Measurements from ENCODE around the gene INSM1.

Gene INSM1

DNA sequence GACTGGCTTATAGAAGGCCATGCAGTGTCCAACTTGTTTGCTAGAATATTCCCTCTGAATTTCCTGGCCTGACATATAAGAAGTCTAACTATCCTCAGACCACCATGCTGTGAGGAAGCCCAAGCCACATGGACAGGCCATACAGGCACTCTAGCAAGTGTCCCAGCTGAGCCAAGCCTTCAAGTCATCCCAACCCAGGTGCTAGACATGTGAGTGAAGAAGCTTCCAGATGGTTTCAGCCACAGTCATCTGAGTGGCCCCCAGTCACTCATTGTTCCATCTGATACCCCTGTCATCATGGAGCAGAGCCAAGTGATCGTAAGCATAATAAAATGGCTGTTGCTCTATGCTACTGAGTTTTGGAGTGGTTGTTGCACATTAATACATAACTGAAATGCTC, 46.0 kb upstream of the INSM1 start:
- Histone ChIP-seq H3K27me3 (ENCODE audit: insufficient read depth, low read length, poor library complexity, severe bottlenecking) (no peaks in the 10 kb centered on the region), H3K4me1 (ENCODE audit: insufficient read depth, low read length, poor library complexity, severe bottlenecking) (no peaks in the 10 kb centered on the region), H2AFZ (ENCODE audit: low read length) (no peak overlapping the region), H4K20me1 (ENCODE audit: insufficient read depth, low read length, poor library complexity, severe bottlenecking) (no peaks in the 10 kb centered on the region), H3K4me2 (ENCODE audit: low read depth, low read length, poor library complexity, severe bottlenecking) (no peak overlapping the region), H3K4me3 (ENCODE audit: low read length, poor library complexity, severe bottlenecking) (no peak overlapping the region), H3K9me3 (ENCODE audit: insufficient read depth, low read depth, low read length) (no peaks in the 10 kb centered on the region; the same call in 1 of the 2 replicates), H3K36me3 (ENCODE audit: insufficient read depth, low read length) (no peaks in the 10 kb centered on the region), H3F3A (ENCODE audit: low read depth) (no peaks in the 10 kb centered on the region), H3K9ac (ENCODE audit: low read depth, low read length, poor library complexity, severe bottlenecking) (no peak overlapping the region), H3K9me2 (replicated peaks; ENCODE audit: low read depth, low read length) (no peaks in the 10 kb centered on the region), H3K79me2 (ENCODE audit: insufficient read depth, low read length) (no peaks in the 10 kb centered on the region)
- TF ChIP-seq, protein P1, sequence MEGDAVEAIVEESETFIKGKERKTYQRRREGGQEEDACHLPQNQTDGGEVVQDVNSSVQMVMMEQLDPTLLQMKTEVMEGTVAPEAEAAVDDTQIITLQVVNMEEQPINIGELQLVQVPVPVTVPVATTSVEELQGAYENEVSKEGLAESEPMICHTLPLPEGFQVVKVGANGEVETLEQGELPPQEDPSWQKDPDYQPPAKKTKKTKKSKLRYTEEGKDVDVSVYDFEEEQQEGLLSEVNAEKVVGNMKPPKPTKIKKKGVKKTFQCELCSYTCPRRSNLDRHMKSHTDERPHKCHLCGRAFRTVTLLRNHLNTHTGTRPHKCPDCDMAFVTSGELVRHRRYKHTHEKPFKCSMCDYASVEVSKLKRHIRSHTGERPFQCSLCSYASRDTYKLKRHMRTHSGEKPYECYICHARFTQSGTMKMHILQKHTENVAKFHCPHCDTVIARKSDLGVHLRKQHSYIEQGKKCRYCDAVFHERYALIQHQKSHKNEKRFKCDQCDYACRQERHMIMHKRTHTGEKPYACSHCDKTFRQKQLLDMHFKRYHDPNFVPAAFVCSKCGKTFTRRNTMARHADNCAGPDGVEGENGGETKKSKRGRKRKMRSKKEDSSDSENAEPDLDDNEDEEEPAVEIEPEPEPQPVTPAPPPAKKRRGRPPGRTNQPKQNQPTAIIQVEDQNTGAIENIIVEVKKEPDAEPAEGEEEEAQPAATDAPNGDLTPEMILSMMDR (conservative IDR thresholded peaks at IDR 0.05; ENCODE audit: low read length), result no peak
- TF ChIP-seq EZH2phosphoT487 (IDR thresholded peaks at IDR 0.05; ENCODE audit: borderline replicate concordance), result no peak

DNA sequence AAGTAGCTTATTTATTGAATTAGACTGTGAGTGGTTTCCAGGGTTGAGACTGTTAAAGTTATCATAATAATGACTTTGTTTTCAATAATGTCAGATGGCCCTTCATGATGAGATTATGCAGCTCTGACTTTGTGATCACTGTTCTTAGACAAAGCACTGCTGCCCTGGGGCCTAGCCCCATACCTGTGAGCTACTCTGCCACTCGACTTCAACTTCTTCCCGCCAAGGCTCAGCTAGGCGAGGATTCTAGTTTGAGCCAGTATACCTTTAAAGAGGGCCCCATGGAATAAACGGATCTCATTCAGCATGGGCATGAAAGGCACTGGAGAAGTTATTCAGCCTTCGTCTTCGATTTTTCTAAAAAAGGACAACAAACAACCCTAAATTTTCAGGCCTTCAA, 45.0 kb upstream of the INSM1 start:
- H3F3A ChIP-seq (ENCODE audit: low read depth), result no peaks in the 10 kb centered on the region
- no peaks in the 10 kb centered on the region for H4K20me1 ChIP-seq (ENCODE audit: insufficient read depth, low read length, poor library complexity, severe bottlenecking)

DNA sequence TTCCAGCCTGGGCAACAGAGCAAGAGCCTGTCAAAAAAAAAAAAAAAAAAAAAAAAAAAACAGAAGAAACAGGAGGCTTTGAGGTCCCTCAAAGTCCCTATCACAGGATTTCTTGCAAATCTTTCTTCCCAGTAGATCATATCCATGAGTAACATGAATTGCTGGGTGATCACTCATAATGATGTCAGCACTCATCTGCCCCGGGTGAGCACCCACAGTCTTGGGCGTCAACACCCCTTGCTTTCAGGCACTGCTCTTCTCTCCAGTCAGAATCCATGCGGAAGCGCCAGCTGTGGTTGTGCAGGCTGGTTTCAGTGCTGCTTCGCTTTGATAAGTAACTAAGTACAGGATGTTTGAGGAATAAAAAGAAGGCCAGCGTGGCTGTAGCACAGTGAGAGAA, 40.2 kb upstream of the INSM1 start:
- no peak overlapping the region for H2AFZ ChIP-seq (ENCODE audit: low read length)
- H3K27me3 ChIP-seq (ENCODE audit: insufficient read depth, low read length, poor library complexity, severe bottlenecking), result no peaks in the 10 kb centered on the region
- H3K9me2 ChIP-seq (replicated peaks; ENCODE audit: low read depth, low read length), result no peaks in the 10 kb centered on the region
- no peaks in the 10 kb centered on the region for H3F3A ChIP-seq (ENCODE audit: low read depth)
- H3K9me3 ChIP-seq (ENCODE audit: insufficient read depth, low read depth, low read length), result no peaks in the 10 kb centered on the region
- no peaks in the 10 kb centered on the region for H4K20me1 ChIP-seq (ENCODE audit: insufficient read depth, low read length, poor library complexity, severe bottlenecking)
- peaks cover 3% of the 10 kb centered on the region for H3K4me1 ChIP-seq (ENCODE audit: insufficient read depth, low read length, poor library complexity, severe bottlenecking)
- H3K9ac ChIP-seq (ENCODE audit: low read depth, low read length, poor library complexity, severe bottlenecking), result no peak overlapping the region
- no peak overlapping the region for H3K4me3 ChIP-seq (ENCODE audit: low read length, poor library complexity, severe bottlenecking)
- no peaks in the 10 kb centered on the region for H3K79me2 ChIP-seq (ENCODE audit: insufficient read depth, low read length)
- H3K36me3 ChIP-seq (ENCODE audit: insufficient read depth, low read length), result no peaks in the 10 kb centered on the region
- TF ChIP-seq, protein P1 (conservative IDR thresholded peaks at IDR 0.05; ENCODE audit: low read length), result no peak
- TF ChIP-seq EZH2phosphoT487 (IDR thresholded peaks at IDR 0.05; ENCODE audit: borderline replicate concordance), result no peak
- no peak overlapping the region for H3K4me2 ChIP-seq (ENCODE audit: low read depth, low read length, poor library complexity, severe bottlenecking)

More for the DNA sequence above, 45.0 kb upstream of the INSM1 start:
- TF ChIP-seq, protein P1 (conservative IDR thresholded peaks at IDR 0.05; ENCODE audit: low read length), result no peak
- TF ChIP-seq EZH2phosphoT487 (IDR thresholded peaks at IDR 0.05; ENCODE audit: borderline replicate concordance), result no peak
- H3K9ac ChIP-seq (ENCODE audit: low read depth, low read length, poor library complexity, severe bottlenecking), result no peak overlapping the region
- no peaks in the 10 kb centered on the region for H3K36me3 ChIP-seq (ENCODE audit: insufficient read depth, low read length)
- no peaks in the 10 kb centered on the region for H3K4me1 ChIP-seq (ENCODE audit: insufficient read depth, low read length, poor library complexity, severe bottlenecking)
- H3K4me2 ChIP-seq (ENCODE audit: low read depth, low read length, poor library complexity, severe bottlenecking), result no peak overlapping the region
- no peaks in the 10 kb centered on the region for H3K27me3 ChIP-seq (ENCODE audit: insufficient read depth, low read length, poor library complexity, severe bottlenecking)
- no peak overlapping the region for H2AFZ ChIP-seq (ENCODE audit: low read length)
- no peak overlapping the region for H3K4me3 ChIP-seq (ENCODE audit: low read length, poor library complexity, severe bottlenecking)
- H3K79me2 ChIP-seq (ENCODE audit: insufficient read depth, low read length), result no peaks in the 10 kb centered on the region
- no peaks in the 10 kb centered on the region for H3K9me2 ChIP-seq (replicated peaks; ENCODE audit: low read depth, low read length)
- no peaks in the 10 kb centered on the region; the same call in 1 of the 2 replicates for H3K9me3 ChIP-seq (ENCODE audit: insufficient read depth, low read depth, low read length)

Measured in Loucy (cell line).